Endodermal cell (in vitro differentiated cells): ENCODE results near the gene DISP3. TPM values are rescaled to one million over a fixed set of nuclear protein-coding genes. Genes with fewer than 3 reads are reported as not detected.

Experiments used
- DNase-seq: peaks from one replicate; pipeline ENCODE4 v3.0.0-alpha.2; 2017
- H3K27ac ChIP-seq: 2 replicates; pipeline ENCODE4 v1.5.1; 2013; ENCODE audit warnings: mild to moderate bottlenecking, low read depth, low read length, moderate library complexity
- H3K27me3 ChIP-seq: 2 replicates; pipeline ENCODE4 v1.6.1; 2013; ENCODE audit warnings: mild to moderate bottlenecking, low read length, moderate library complexity; ENCODE audit not compliant: insufficient read depth, control insufficient read depth, poor library complexity, severe bottlenecking
- H3K36me3 ChIP-seq: 2 replicates; pipeline ENCODE4 v1.7.0; 2013; ENCODE audit warnings: mild to moderate bottlenecking, low read length, moderate library complexity; ENCODE audit not compliant: control insufficient read depth, insufficient read depth
- H3K4me1 ChIP-seq: one replicate; pipeline ENCODE4 v1.7.0; 2013; ENCODE audit warnings: low read length; ENCODE audit not compliant: control insufficient read depth, insufficient read depth
- H3K4me3 ChIP-seq: 2 replicates; pipeline ENCODE4 v1.5.1; 2013; ENCODE audit warnings: mild to moderate bottlenecking, low read length, moderate library complexity
- H3K9ac ChIP-seq: 2 replicates; pipeline ENCODE4 v1.6.1; 2013; ENCODE audit warnings: mild to moderate bottlenecking, low read length, moderate library complexity; ENCODE audit not compliant: poor library complexity, severe bottlenecking; ENCODE audit errors: extremely low read depth
- H3K9me3 ChIP-seq: 2 replicates; pipeline ENCODE4 v1.6.1; 2013; ENCODE audit warnings: mild to moderate bottlenecking, low read length, moderate library complexity; ENCODE audit not compliant: control insufficient read depth
- H3K27ac Mint-ChIP-seq: 2 replicates; pipeline ENCODE4 v1.8.0; 2020; ENCODE audit warnings: mixed read lengths
- H3K27me3 Mint-ChIP-seq: 2 replicates; pipeline ENCODE4 v1.8.0; 2021; ENCODE audit warnings: mild to moderate bottlenecking, mixed read lengths; ENCODE audit not compliant: insufficient read depth
- H3K36me3 Mint-ChIP-seq: 2 replicates; pipeline ENCODE4 v1.8.0; 2020; ENCODE audit warnings: low read depth, mixed read lengths
- H3K4me1 Mint-ChIP-seq: 2 replicates; pipeline ENCODE4 v1.8.0; 2020; ENCODE audit warnings: mixed read lengths
- H3K4me3 Mint-ChIP-seq: 2 replicates; pipeline ENCODE4 v1.8.0; 2020; ENCODE audit warnings: mild to moderate bottlenecking, moderate library complexity, mixed read lengths
- H3K9me3 Mint-ChIP-seq: 2 replicates; pipeline ENCODE4 v1.8.0; 2020; ENCODE audit warnings: mild to moderate bottlenecking, mixed read lengths
- WGBS, 2 experiments: methylation state at CpG; one replicate each; pipeline versions ENCODE4 v1.1.5 to v1.1.7; 2013; ENCODE audit warnings: missing lambda C conversion rate in 2 of 2, mixed read lengths in 1 of 2; ENCODE audit not compliant: insufficient coverage in 1 of 2, insufficient read length in 1 of 2; 5-methylcytosine and 5-hydroxymethylcytosine counted together
- total RNA-seq, 2 donors: library from RNA; stranded (reverse); fragmentation: NEBNext Ultra II Directional in 1 of 2; extraction: Animal tissue kit (Norgen Biotek cat#: 25700) in 1 of 2; gene quantifications; 2 replicates in 1 of 2; 3 replicates in 1 of 2; pipeline ENCODE4 v1.2.1, GENCODE V29; 2021
- TF ChIP-seq, protein P1 (sequence below): fragments of 200-600 bp; sonication (generic); conservative IDR thresholded peaks from 2 replicates; pipeline ENCODE4 v1.5.0; 2021; ENCODE audit warnings: antibody characterized with exemption, mild to moderate bottlenecking

Gene DISP3
- total RNA-seq, 2 donors from 2014 or later = 9.6 to 11.6 TPM

DNA sequence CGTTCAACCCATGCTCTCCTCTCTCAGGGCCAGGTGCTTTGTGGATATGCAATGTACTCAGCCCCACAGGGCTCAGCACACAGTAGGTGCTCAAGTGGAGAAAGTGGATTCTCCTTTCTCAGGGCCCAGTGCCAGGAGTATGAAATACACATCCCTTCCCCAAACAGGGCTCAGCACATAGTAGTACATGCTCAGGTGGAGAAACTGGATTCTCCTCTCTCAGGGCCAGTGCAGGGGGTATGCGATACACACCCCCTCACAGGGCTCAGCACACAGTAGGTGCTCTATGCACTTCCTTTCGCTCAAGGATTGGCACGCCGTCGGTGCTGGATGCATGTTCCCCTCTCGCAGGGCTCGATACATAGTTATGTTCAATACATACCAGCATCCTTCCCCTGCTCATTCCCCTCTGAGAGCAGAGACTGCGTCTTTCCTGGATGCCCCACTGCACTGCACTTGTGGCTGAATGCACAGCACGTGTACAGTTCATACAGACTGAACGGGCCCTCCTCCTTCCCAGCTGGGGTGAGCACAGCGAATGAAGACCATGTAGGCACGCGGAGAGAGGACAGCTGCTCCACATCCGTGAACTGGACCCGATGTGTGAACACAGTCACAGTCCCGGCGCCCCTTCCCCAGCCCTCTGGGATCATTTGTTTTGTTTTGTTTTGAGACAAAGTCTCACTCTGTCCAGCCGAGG lies 16.6 kb upstream of the DISP3 start:
- H3K4me1 Mint-ChIP-seq = no peaks in the 10 kb centered on the region
- 86 to 88% methylated on average over 17 to 19 of the region's 19 CpGs for WGBS, 2 experiments
- H3K36me3 Mint-ChIP-seq = no peaks in the 10 kb centered on the region
- Histone ChIP-seq H3K27me3 (peaks cover 8% of the 10 kb centered on the region), H3K9ac (no peak overlapping the region), H3K27ac (no peak overlapping the region), H3K4me3 (no peak overlapping the region), H3K9me3 (no peaks in the 10 kb centered on the region), H3K4me1 (no peaks in the 10 kb centered on the region), H3K36me3 (no peaks in the 10 kb centered on the region)
- TF ChIP-seq, protein P1, sequence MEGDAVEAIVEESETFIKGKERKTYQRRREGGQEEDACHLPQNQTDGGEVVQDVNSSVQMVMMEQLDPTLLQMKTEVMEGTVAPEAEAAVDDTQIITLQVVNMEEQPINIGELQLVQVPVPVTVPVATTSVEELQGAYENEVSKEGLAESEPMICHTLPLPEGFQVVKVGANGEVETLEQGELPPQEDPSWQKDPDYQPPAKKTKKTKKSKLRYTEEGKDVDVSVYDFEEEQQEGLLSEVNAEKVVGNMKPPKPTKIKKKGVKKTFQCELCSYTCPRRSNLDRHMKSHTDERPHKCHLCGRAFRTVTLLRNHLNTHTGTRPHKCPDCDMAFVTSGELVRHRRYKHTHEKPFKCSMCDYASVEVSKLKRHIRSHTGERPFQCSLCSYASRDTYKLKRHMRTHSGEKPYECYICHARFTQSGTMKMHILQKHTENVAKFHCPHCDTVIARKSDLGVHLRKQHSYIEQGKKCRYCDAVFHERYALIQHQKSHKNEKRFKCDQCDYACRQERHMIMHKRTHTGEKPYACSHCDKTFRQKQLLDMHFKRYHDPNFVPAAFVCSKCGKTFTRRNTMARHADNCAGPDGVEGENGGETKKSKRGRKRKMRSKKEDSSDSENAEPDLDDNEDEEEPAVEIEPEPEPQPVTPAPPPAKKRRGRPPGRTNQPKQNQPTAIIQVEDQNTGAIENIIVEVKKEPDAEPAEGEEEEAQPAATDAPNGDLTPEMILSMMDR = no peak
- H3K4me3 Mint-ChIP-seq = no peak overlapping the region
- DNase-seq = no peak
- peaks cover 10% of the 10 kb centered on the region for H3K27me3 Mint-ChIP-seq
- H3K27ac Mint-ChIP-seq = no peak overlapping the region
- no peaks in the 10 kb centered on the region for H3K9me3 Mint-ChIP-seq

DNA sequence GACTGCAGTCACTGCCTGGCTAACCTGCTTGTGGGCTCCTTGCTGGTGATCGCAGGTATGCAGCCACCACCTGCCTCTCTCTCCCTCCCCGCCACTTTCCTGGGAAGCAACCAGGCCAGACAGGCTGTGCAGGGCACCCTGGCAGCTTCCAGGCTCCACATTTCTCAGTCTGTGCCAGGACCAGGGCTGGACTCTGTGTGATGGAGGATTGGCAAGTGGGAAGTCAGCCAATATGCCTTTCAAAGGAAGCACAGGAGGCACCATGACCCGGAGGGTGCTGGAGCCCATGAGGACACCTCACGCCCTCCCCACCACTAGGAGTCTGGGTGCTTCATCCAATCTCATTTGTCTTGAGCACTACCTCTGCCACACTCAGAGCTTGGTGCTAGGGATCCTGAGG lies 15.8 kb upstream of the DISP3 start:
- Mint-ChIP-seq H3K27me3 (peaks cover 13% of the 10 kb centered on the region), H3K4me1 (no peaks in the 10 kb centered on the region), H3K27ac (no peak overlapping the region), H3K36me3 (no peaks in the 10 kb centered on the region), H3K9me3 (no peaks in the 10 kb centered on the region), H3K4me3 (no peak overlapping the region)
- no peaks in the 10 kb centered on the region for H3K9me3 ChIP-seq
- no peaks in the 10 kb centered on the region for H3K36me3 ChIP-seq
- peaks cover 8% of the 10 kb centered on the region for H3K27me3 ChIP-seq
- no peak overlapping the region for H3K27ac ChIP-seq
- no peak for DNase-seq
- no peak overlapping the region for H3K4me3 ChIP-seq
- WGBS, 2 experiments = 80 to 89% methylated on average over 2 to 4 of the region's 4 CpGs
- no peaks in the 10 kb centered on the region for H3K4me1 ChIP-seq
- TF ChIP-seq, protein P1 = no peak
- H3K9ac ChIP-seq = no peak overlapping the region

DNA sequence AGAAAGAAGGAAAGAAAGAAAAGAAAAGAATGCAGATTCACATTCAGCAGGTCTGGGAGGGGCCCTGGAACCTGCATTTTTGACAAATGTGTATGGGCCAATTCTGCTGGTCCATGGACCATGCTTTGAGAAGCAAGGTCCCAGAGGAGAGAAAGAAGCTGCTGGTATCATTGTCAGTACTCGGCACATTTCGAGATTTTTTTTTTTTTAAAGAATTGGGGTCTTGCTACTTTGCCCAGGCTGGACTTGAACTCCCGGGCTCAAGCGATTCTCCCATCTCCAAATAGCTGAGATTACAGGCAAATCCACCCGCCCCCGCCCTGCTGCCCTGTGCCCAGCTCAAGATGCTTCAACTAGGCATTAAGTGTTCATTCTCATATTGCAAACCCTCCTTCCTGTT lies 13.6 kb upstream of the DISP3 start:
- WGBS, 2 experiments = 83 to 88% methylated on average over 4 to 6 of the region's 6 CpGs
- peaks cover 13% of the 10 kb centered on the region for H3K27me3 Mint-ChIP-seq

More for the DNA sequence above, 13.6 kb upstream of the DISP3 start:
- no peak overlapping the region for H3K27ac Mint-ChIP-seq
- no peak overlapping the region for H3K4me3 ChIP-seq
- no peaks in the 10 kb centered on the region for H3K4me1 ChIP-seq
- no peak overlapping the region for H3K4me3 Mint-ChIP-seq
- H3K9me3 Mint-ChIP-seq = no peaks in the 10 kb centered on the region
- DNase-seq = no peak
- H3K9me3 ChIP-seq = no peaks in the 10 kb centered on the region
- no peak overlapping the region for H3K9ac ChIP-seq
- H3K36me3 ChIP-seq = no peaks in the 10 kb centered on the region
- TF ChIP-seq, protein P1 = no peak
- peaks cover 14% of the 10 kb centered on the region for H3K27me3 ChIP-seq
- H3K4me1 Mint-ChIP-seq = no peaks in the 10 kb centered on the region
- no peak overlapping the region for H3K27ac ChIP-seq
- no peaks in the 10 kb centered on the region for H3K36me3 Mint-ChIP-seq
